ENCODE results near the gene GFY.

DNA sequence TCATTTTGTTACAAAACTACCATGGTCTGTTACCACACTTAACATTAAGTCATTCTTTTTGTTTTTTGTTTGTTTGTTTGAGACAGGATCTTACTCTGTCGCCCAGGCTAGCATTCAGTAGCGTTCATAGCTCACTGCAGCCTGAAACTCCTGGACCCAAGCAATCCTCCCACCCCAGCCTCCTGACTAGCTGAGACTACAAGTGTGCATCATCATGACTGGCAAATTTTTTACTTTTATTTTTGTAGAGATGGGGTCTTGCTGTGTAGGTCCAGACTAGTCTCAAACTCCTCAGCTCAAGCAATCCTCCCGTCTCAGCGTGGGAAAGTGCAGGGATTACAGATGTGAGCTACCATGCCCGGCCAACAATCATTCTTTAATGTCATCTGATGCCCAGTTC lies 31.1 kb downstream of the GFY start:
- TF ChIP-seq, protein P1, sequence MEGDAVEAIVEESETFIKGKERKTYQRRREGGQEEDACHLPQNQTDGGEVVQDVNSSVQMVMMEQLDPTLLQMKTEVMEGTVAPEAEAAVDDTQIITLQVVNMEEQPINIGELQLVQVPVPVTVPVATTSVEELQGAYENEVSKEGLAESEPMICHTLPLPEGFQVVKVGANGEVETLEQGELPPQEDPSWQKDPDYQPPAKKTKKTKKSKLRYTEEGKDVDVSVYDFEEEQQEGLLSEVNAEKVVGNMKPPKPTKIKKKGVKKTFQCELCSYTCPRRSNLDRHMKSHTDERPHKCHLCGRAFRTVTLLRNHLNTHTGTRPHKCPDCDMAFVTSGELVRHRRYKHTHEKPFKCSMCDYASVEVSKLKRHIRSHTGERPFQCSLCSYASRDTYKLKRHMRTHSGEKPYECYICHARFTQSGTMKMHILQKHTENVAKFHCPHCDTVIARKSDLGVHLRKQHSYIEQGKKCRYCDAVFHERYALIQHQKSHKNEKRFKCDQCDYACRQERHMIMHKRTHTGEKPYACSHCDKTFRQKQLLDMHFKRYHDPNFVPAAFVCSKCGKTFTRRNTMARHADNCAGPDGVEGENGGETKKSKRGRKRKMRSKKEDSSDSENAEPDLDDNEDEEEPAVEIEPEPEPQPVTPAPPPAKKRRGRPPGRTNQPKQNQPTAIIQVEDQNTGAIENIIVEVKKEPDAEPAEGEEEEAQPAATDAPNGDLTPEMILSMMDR (conservative IDR thresholded peaks at IDR 0.05; ENCODE audit: low read depth in 2 of 2) = no peak
- no peak for TF ChIP-seq EZH2 (IDR thresholded peaks at IDR 0.05; ENCODE audit: low read depth, unreplicated experiment)
